OCI-LY3 (cell line): ENCODE results near the gene EMILIN1.

Source experiments
- CTCF ChIP-seq: fragments of 200-600, 300-600 bp; sonication (generic); IDR thresholded peaks from 2 replicates; pipeline ENCODE4 v1.5.1; 2014; ENCODE audit warnings: antibody characterized with exemption, low read length, low read depth
- EZH2phosphoT487 ChIP-seq: fragments of 200-600 bp; shearing (Covaris generic); IDR thresholded peaks from 2 replicates; pipeline ENCODE4 v1.6.1; 2018; ENCODE audit warnings: antibody characterized with exemption, mixed run types, low read depth

GRCh38 chr2:27076323-27076722 lies 2.1 kb upstream of the EMILIN1 start:
- TF ChIP-seq CTCF = no peak
- TF ChIP-seq EZH2phosphoT487 = no peak
